Lung (tissue), 12 donors: ENCODE data around the gene LBP. TPM values are rescaled to one million over a fixed set of nuclear protein-coding genes. Genes with fewer than 3 reads are reported as not detected.
"Not testable (repeated sequence)": the region's sequence is repeated elsewhere in the genome, so short reads cannot be mapped to it uniquely, and the experiment has no call there.

Experiments
- ATAC-seq: fragments of 200-7000 bp; cut with Tn5 transposase; one replicate; pipeline ENCODE4 v1.9.1; 2020; ENCODE audit warnings: moderate number of reproducible peaks; ENCODE audit not compliant: insufficient read depth, low FRiP score
- DNase-seq, 3 donors: peaks; one replicate each; pipeline ENCODE4 v3.0.0-alpha.2; 2013 to 2017
- H3K27ac ChIP-seq, 2 donors: one replicate each; pipeline ENCODE4 v1.5.1; 2013; ENCODE audit warnings: mild to moderate bottlenecking in 2 of 2, moderate library complexity in 2 of 2, control low read depth in 1 of 2, inconsistent platforms in 1 of 2, low read depth in 1 of 2, low read length in 1 of 2
- H3K27me3 ChIP-seq, 3 donors: one replicate each; pipeline ENCODE4 v1.5.1; 2013; ENCODE audit warnings: low read length in 2 of 3; ENCODE audit not compliant: control insufficient read depth in 3 of 3, insufficient read depth in 3 of 3
- H3K36me3 ChIP-seq, 4 donors: one replicate each; pipeline ENCODE4 v1.5.1; 2013; ENCODE audit warnings: low read length in 4 of 4, mild to moderate bottlenecking in 1 of 4, moderate library complexity in 1 of 4; ENCODE audit not compliant: control insufficient read depth in 4 of 4, insufficient read depth in 4 of 4
- H3K4me1 ChIP-seq, 5 donors: one replicate each; pipeline ENCODE4 v1.5.1; 2013; ENCODE audit warnings: low read length in 5 of 5, mild to moderate bottlenecking in 2 of 5, moderate library complexity in 1 of 5; ENCODE audit not compliant: control insufficient read depth in 5 of 5, insufficient read depth in 5 of 5
- H3K4me3 ChIP-seq: one replicate; pipeline ENCODE4 v1.5.1; 2013; ENCODE audit warnings: mild to moderate bottlenecking, control low read depth, moderate library complexity
- H3K9ac ChIP-seq, 2 donors: one replicate each; pipeline ENCODE4 v1.5.1; 2013; ENCODE audit warnings: low read length in 2 of 2, control low read depth in 1 of 2; ENCODE audit not compliant: insufficient read depth in 1 of 2
- H3K9me3 ChIP-seq, 4 donors: one replicate each; pipeline ENCODE4 v1.5.1; 2013; ENCODE audit warnings: low read length in 3 of 4, mild to moderate bottlenecking in 1 of 4, moderate library complexity in 1 of 4; ENCODE audit not compliant: control insufficient read depth in 4 of 4, insufficient read depth in 3 of 4
- CTCF ChIP-seq: IDR thresholded peaks from 2 replicates; pipeline ENCODE4 v1.5.1; 2012; ENCODE audit warnings: mild to moderate bottlenecking; ENCODE audit errors: control extremely low read depth, extremely low read depth
- WGBS, 2 donors: extraction: QIAGEN DNeasy Blood & Tissue Kit; methylation state at CpG; one replicate each; pipeline ENCODE4 v1.1.7; 2013; 5-methylcytosine and 5-hydroxymethylcytosine counted together
- polyA plus RNA-seq, 2 donors: library from polyadenylated mRNA; stranded (reverse); fragments of 200-250 nt; gene quantifications; one replicate each; pipeline ENCODE4 v1.2.1, GENCODE V29; 2013
- total RNA-seq, 2 donors: library from RNA; depleted of rRNA in 1 of 2; stranded (reverse); fragments of >200 nt in 1 of 2; gene quantifications; one replicate each; pipeline ENCODE4 v1.2.1, GENCODE V29; 2014 to 2021
- donor health status: control.
- donor health status: control.
- donor health status: Bipolar disorder and iron deficiency.
- donor health status: healthy.
- donor health status: DM: yes; HTN: yes; CAD: no.

The LBP gene
- total and polyA plus RNA-seq, 4 donors: 0.30 to 4.8 (median 0.98) TPM; not detected in 1

- no peaks in the 10 kb centered on the region for H3K27me3 ChIP-seq
- H3K4me1 ChIP-seq: no peaks in the 10 kb centered on the region
- H3K27ac ChIP-seq: no peak overlapping the region
- no peak overlapping the region for H3K9ac ChIP-seq
- ATAC-seq (no peak), DNase-seq (no peak)
- no peaks in the 10 kb centered on the region for H3K9me3 ChIP-seq
- H3K36me3 ChIP-seq: no peaks in the 10 kb centered on the region
- no peak overlapping the region for H3K4me3 ChIP-seq
- WGBS, 2 donors: 71% methylated on average over 3 of the region's 3 CpGs
- no peak for TF ChIP-seq CTCF
These were observed 46.1 kb downstream of the LBP start for GRCh38 chr20:38392356-38392755.

- Histone ChIP-seq H3K27ac (no peak overlapping the region), H3K9ac (no peak overlapping the region), H3K36me3 (no peaks in the 10 kb centered on the region), H3K4me1 (no peaks in the 10 kb centered on the region), H3K9me3 (no peaks in the 10 kb centered on the region), H3K27me3 (no peaks in the 10 kb centered on the region), H3K4me3 (no peak overlapping the region)
- 91 to 94% methylated on average over 5 of the region's 5 CpGs for WGBS, 2 donors
- no peak for TF ChIP-seq CTCF
- no peak for DNase-seq
- no peak for ATAC-seq
These were observed 47.0 kb downstream of the LBP start for GRCh38 chr20:38393259-38393658.

GRCh38 chr20:38395165-38395564 is 48.9 kb downstream of the LBP start:
- TF ChIP-seq CTCF: no peak
- ATAC-seq (no peak), DNase-seq (no peak)
- no peak overlapping the region for H3K27ac ChIP-seq
- 50 to 71% methylated on average over 2 of the region's 2 CpGs for WGBS, 2 donors
- no peaks in the 10 kb centered on the region for H3K4me1 ChIP-seq
- H3K9me3 ChIP-seq: no peaks in the 10 kb centered on the region
- no peak overlapping the region for H3K9ac ChIP-seq
- H3K27me3 ChIP-seq: no peaks in the 10 kb centered on the region
- H3K4me3 ChIP-seq: no peak overlapping the region
- no peaks in the 10 kb centered on the region for H3K36me3 ChIP-seq

- not testable (repeated sequence) for H3K4me3 ChIP-seq, H3K4me1 ChIP-seq, H3K36me3 ChIP-seq, ATAC-seq, H3K27me3 ChIP-seq, H3K9ac ChIP-seq, H3K27ac ChIP-seq, DNase-seq, H3K9me3 ChIP-seq
- 27 to 43% methylated on average over 2 of the region's 2 CpGs for WGBS, 2 donors
These were observed 49.6 kb downstream of the LBP start for GRCh38 chr20:38395751-38396395.
